ENCODE data around the gene PARD3B.

The PARD3B gene

DNA sequence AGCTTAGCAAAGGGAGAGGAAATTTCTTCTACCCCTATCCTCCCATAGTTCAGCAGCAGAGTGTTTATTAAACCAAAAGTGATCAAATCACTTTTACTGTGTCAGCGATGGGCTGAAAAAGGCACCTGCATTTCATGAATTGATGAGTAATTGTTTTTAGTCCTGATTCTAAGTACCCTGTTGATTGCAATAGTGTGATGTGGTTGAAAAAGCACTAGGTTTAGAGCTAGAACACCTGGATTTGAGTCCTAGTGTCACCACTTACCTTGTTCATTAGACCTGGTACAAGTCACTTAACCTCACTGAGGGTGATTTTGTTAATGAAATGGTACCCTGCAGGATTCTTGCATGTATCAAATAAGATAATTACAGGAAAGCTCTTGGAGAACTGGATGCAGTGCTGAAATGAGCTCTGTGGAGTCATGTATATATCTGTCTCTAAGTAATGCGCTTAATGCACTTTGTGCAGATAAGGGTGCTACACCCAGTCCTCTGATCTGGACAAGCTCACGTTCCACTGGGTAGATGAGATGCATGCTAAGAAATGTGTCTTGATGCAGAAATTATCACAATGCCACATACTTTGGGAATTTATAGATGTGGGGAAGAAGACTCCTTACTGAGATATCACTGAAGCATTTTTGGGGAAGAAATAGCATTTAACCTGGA is 289.6 kb downstream of the PARD3B start:
- Histone ChIP-seq H3K36me3 (ENCODE audit: low read length) (no peaks in the 10 kb centered on the region), H3K9me3 (ENCODE audit: insufficient read depth, low read length) (no peaks in the 10 kb centered on the region), H3K9me2 (replicated peaks; ENCODE audit: insufficient read depth, low read length) (no peaks in the 10 kb centered on the region), H3K79me2 (ENCODE audit: insufficient read depth, low read length) (no peaks in the 10 kb centered on the region), H3K4me3 (ENCODE audit: insufficient read depth, low read length, poor library complexity, severe bottlenecking) (no peak overlapping the region), H3K27ac (ENCODE audit: low read depth, low read length) (no peak overlapping the region), H3F3A (ENCODE audit: insufficient read depth) (no peaks in the 10 kb centered on the region), H2AFZ (ENCODE audit: low read depth, low read length, severe bottlenecking) (no peak overlapping the region), H3K27me3 (ENCODE audit: low read length) (no peaks in the 10 kb centered on the region), H4K20me1 (ENCODE audit: low read depth, low read length) (no peaks in the 10 kb centered on the region), H3K9ac (ENCODE audit: low read length) (no peak overlapping the region), H3K4me2 (ENCODE audit: low read depth, low read length, poor library complexity, severe bottlenecking) (no peak overlapping the region)
- TF ChIP-seq EZH2phosphoT487 (conservative IDR thresholded peaks at IDR 0.05; ENCODE audit: low read length), result no peak
- TF ChIP-seq, protein P1, sequence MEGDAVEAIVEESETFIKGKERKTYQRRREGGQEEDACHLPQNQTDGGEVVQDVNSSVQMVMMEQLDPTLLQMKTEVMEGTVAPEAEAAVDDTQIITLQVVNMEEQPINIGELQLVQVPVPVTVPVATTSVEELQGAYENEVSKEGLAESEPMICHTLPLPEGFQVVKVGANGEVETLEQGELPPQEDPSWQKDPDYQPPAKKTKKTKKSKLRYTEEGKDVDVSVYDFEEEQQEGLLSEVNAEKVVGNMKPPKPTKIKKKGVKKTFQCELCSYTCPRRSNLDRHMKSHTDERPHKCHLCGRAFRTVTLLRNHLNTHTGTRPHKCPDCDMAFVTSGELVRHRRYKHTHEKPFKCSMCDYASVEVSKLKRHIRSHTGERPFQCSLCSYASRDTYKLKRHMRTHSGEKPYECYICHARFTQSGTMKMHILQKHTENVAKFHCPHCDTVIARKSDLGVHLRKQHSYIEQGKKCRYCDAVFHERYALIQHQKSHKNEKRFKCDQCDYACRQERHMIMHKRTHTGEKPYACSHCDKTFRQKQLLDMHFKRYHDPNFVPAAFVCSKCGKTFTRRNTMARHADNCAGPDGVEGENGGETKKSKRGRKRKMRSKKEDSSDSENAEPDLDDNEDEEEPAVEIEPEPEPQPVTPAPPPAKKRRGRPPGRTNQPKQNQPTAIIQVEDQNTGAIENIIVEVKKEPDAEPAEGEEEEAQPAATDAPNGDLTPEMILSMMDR (IDR thresholded peaks at IDR 0.05; ENCODE audit: insufficient read depth, low read length, poor library complexity, severe bottlenecking), result no peak

DNA sequence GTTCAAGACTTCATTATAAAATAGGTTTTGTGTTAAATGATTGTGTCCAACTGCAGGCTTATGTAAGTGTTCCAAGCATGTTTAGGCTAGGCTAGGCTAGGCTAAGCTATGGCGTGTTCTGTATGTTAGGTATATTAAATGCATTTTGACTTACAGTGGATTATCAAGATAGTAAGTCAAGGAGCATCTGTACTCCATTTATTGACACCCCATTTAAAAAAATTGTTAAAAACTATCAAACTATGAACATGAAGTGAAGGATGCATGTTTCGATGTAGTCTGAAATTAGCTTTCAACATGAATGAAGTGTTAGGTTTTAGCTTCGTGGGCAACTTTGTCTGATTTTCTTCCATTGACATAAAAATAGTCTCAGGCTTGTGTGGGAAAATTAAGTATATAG is 290.5 kb downstream of the PARD3B start:
- Histone ChIP-seq H3K27me3 (ENCODE audit: low read length) (no peaks in the 10 kb centered on the region), H3F3A (ENCODE audit: insufficient read depth) (no peaks in the 10 kb centered on the region), H3K9ac (ENCODE audit: low read length) (no peak overlapping the region), H3K79me2 (ENCODE audit: insufficient read depth, low read length) (no peaks in the 10 kb centered on the region), H4K20me1 (ENCODE audit: low read depth, low read length) (no peaks in the 10 kb centered on the region), H2AFZ (ENCODE audit: low read depth, low read length, severe bottlenecking) (no peak overlapping the region), H3K4me3 (ENCODE audit: insufficient read depth, low read length, poor library complexity, severe bottlenecking) (no peak overlapping the region), H3K27ac (ENCODE audit: low read depth, low read length) (no peak overlapping the region), H3K4me2 (ENCODE audit: low read depth, low read length, poor library complexity, severe bottlenecking) (no peak overlapping the region), H3K9me2 (replicated peaks; ENCODE audit: insufficient read depth, low read length) (no peaks in the 10 kb centered on the region), H3K9me3 (ENCODE audit: insufficient read depth, low read length) (no peaks in the 10 kb centered on the region), H3K36me3 (ENCODE audit: low read length) (no peaks in the 10 kb centered on the region)
- TF ChIP-seq, protein P1 (IDR thresholded peaks at IDR 0.05; ENCODE audit: insufficient read depth, low read length, poor library complexity, severe bottlenecking), result no peak
- TF ChIP-seq EZH2phosphoT487 (conservative IDR thresholded peaks at IDR 0.05; ENCODE audit: low read length), result no peak

DNA sequence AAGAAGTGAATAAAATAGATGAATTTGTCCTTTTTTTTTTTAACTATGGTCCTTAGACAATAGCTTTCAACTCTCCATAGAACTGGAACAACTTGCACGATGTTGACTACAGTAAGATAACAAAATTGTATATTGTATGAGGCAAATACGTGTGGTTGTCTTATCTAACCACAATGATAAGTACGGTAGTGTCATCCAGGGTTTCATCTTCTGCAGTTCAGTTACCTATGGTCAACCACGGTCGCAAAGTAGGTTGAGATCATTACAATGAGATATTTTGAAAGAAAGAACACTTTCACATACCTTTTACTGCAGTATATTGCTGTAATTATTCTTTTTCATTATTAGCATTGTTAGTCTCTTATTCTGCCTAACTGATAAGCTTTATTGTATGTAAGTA is 295.2 kb downstream of the PARD3B start:
- no peaks in the 10 kb centered on the region for H4K20me1 ChIP-seq (ENCODE audit: low read depth, low read length)
- TF ChIP-seq, protein P1 (IDR thresholded peaks at IDR 0.05; ENCODE audit: insufficient read depth, low read length, poor library complexity, severe bottlenecking), result no peak
- TF ChIP-seq EZH2phosphoT487 (conservative IDR thresholded peaks at IDR 0.05; ENCODE audit: low read length), result no peak

More for the DNA sequence above, 295.2 kb downstream of the PARD3B start:
- no peak overlapping the region for H3K4me2 ChIP-seq (ENCODE audit: low read depth, low read length, poor library complexity, severe bottlenecking)
- no peak overlapping the region for H3K9ac ChIP-seq (ENCODE audit: low read length)
- no peaks in the 10 kb centered on the region for H3K36me3 ChIP-seq (ENCODE audit: low read length)
- H2AFZ ChIP-seq (ENCODE audit: low read depth, low read length, severe bottlenecking), result no peak overlapping the region
- no peaks in the 10 kb centered on the region for H3K79me2 ChIP-seq (ENCODE audit: insufficient read depth, low read length)
- H3K27ac ChIP-seq (ENCODE audit: low read depth, low read length), result no peak overlapping the region
- no peaks in the 10 kb centered on the region for H3F3A ChIP-seq (ENCODE audit: insufficient read depth)
- H3K9me2 ChIP-seq (replicated peaks; ENCODE audit: insufficient read depth, low read length), result no peaks in the 10 kb centered on the region
- H3K9me3 ChIP-seq (ENCODE audit: insufficient read depth, low read length), result no peaks in the 10 kb centered on the region
- no peaks in the 10 kb centered on the region for H3K27me3 ChIP-seq (ENCODE audit: low read length)
- no peak overlapping the region for H3K4me3 ChIP-seq (ENCODE audit: insufficient read depth, low read length, poor library complexity, severe bottlenecking)

Data from SU-DHL-6 (cell line).